Stimulated activated CD8-positive, alpha-beta memory T cell treated with anti-CD3 and anti-CD28 coated beads, Interleukin-7, amount 100 ng/mL, for 4 hours (primary cell): ENCODE measurements around the gene TOMM70.
A peak's percentile ranks its signal among the peaks of the same experiment; 100 is the strongest.

Experiments used
- DNase-seq, 2 donors: peaks; one replicate each; pipeline ENCODE4 v3.0.0-alpha.2; 2020; ENCODE audit warnings: low read depth in 2 of 2

The TOMM70 gene

GRCh38 chr3:100411091-100411982 lies 10.4 kb upstream of the TOMM70 start:
- DNase-seq: no peak

- no peak for DNase-seq
Measured at GRCh38 chr3:100407977-100408532, 7.2 kb upstream of the TOMM70 start.

DNA sequence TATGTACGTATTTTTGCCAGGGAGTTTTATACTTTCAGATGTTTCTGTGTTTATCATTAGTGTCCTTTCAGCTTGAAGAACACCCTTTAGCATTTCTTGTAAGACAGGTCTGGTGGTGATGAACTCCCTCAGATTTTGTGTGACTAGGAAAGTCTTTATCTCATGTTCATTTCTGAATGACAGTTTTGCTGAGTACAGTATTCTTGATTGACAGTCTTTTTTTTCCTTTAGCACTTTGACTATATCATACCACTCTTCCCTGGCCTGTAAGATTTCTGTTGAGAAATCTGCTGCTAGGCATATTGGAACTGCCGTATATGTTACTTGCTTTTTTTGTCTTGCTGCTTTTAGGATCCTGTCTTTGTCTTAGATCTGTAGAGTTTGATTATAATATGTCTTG lies 6.3 kb upstream of the TOMM70 start:
- no peak for DNase-seq

DNA sequence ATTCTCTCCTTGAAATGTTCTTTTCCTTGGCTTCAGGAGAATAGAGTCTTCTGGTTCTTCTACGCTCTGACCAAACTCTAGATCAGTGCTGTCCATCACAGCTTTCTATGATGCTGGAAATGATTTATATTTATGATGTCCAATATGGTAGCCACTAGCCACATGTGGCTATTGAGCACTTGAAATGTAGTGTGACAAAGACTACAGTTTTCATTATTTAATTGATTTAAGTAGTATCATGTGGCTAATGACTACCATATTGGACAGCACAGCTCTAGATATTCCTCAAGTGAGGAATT lies 3.3 kb upstream of the TOMM70 start:
- DNase-seq: no peak

- no peak for DNase-seq
Measured at GRCh38 chr3:100403362-100404249, 2.7 kb upstream of the TOMM70 start.

- no peak for DNase-seq
Measured at GRCh38 chr3:100402891-100403290, 2.0 kb upstream of the TOMM70 start.

GRCh38 chr3:100402256-100402655 lies 1.4 kb upstream of the TOMM70 start:
- DNase-seq: no peak

GRCh38 chr3:100401674-100402041 lies 769 bp upstream of the TOMM70 start:
- peak; percentile 8 to 34 for DNase-seq

GRCh38 chr3:100400419-100400779 lies 490 bp downstream of the TOMM70 start:
- DNase-seq: peak in 1 of 2 donors; percentile 15

GRCh38 chr3:100399341-100400071 lies 1.4 kb downstream of the TOMM70 start:
- DNase-seq: no peak

DNA sequence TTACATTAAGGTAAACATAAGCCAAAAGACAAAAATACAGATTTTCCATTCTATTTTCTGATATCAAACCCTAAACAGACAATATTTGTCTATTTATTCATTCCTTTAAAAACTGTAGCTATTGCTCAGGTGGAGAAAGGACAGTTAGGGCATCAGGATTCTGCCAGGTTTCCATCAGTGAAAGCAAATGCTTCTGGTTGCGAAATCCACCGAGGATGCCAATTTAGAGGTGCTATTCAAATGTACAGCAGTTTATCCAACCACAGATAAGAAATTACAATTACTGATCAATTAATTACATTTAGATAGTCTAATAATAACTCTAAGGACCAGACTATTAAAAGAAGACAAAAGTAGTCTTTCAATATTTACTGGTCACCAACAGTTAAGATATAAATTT lies 3.9 kb downstream of the TOMM70 start:
- no peak for DNase-seq

DNA sequence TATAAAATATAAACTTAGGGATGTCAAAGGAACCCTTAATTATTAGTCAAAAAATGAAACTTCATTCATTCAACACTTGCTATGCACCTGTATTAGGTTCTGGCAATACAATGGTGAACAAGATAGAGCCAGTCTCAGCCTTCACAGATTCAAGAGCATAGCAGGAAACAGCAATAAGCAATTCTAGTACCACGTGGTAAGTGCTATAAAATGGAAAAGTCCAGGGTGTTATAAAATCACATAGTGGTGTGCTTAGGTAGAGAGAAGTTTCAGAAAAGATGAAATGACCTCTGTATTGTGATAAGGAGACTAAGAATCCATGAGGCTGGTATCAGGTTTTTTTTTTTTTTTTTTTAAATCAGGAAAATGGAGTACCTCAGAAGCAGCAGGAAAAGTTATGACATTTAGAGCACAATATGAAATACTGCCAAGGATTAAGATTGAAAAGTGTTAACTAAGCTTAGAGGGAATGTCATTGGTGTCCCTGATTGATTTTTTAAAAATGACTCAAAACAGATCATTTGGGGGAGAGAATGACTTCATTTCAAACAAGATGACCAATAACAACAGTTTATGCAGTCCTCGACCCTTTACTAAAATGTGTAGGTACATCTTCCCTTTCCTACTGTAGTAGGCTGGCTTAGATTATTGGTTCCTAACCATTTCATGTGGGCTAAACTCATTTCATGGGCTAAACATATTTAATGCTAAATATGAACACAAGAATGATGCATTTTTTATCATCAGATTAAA lies 5.0 kb downstream of the TOMM70 start:
- no peak for DNase-seq

DNA sequence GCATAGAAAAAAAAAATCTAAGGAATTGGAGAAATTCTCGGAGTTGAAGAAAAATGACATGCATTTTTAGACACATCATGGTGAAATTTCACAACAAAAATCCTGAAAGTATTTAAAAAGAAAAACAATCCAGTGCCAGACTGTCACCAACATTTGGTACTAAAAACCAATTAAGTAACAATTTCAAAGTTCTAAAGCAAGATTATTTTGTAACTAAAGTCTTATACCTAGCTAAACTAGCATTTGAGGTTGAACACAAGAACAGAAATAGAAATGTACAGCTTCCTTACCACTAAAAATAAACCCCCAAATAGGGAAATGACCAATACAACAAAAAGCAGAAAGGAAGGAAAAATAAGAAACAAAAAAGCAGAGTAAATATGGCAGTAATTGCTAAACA lies 11.9 kb downstream of the TOMM70 start:
- no peak for DNase-seq

GRCh38 chr3:100386437-100387074 lies 14.3 kb downstream of the TOMM70 start:
- no peak for DNase-seq

DNA sequence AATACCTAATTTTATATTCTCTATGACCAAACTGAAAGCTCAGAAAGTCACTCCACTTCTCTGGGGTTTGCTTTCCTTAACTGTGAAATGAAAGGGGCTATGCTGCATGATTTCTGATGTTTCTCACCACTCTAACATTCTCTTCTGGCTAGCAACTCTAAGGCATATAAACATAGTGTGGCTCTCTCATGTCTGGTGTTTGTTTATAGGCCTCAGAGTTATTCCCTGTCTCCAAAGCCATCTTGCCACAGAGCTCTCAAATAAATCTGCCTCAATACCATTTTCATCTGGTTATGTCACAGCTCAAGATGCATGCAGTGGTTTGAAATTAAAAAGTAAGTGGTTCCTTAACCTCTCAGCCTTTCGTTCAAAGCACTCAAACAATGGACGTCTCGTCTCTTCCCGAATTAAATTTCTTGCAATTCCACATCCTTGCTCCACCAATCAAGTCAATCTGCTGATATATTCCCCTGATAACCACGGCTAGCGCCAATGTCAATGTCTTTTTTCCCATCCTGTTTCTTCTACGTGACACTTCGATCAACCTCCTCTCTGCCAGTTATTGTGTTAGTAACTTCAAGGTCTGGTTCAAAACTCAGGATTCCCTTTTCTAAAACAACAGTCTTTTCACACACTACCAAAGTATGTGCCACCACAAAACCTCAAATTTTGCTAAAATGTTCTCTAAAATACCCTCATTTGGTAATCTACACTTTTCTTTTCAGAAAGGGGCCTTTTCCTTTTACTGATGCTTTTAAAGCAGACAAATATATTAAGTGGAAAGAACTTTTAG lies 16.0 kb downstream of the TOMM70 start:
- DNase-seq: no peak

- no peak for DNase-seq
Measured at GRCh38 chr3:100376301-100376700, 24.6 kb downstream of the TOMM70 start.

DNA sequence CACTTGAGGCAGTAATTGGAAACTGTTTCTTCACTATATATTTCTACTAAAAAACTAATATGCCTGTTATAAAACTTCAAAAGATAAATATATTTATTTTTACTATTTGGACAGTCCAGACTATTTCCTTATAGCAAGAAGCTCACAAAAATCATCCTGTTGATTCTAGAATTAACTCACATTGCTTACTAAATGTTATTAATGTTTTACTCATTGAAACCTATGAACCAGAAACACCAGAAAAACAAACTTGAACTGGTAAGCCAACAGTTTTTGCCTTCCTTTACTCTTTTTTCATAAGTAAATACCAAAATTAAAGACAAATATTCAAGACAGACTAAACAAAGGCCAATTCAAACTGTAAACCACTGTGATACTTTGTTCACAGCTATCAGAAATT lies 26.4 kb downstream of the TOMM70 start:
- no peak for DNase-seq

DNA sequence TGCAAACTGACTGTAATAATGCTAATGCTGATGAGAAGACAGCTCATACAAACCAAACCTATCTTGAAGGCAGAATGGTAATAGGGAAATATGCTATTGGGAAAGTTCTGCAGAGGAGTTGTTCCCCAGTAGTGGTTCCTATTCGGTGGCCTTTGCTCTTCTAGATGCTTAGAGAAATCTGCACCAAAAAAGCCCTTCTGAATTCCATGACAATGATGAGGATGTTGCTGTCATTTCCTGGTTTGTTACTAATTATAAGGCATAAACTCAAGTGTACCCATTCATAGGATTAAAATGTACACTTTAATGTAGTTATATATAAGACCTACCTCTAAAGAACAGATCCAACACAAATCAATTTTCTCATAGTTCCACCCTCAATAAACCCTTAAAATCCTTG lies 30.1 kb downstream of the TOMM70 start:
- no peak for DNase-seq

DNA sequence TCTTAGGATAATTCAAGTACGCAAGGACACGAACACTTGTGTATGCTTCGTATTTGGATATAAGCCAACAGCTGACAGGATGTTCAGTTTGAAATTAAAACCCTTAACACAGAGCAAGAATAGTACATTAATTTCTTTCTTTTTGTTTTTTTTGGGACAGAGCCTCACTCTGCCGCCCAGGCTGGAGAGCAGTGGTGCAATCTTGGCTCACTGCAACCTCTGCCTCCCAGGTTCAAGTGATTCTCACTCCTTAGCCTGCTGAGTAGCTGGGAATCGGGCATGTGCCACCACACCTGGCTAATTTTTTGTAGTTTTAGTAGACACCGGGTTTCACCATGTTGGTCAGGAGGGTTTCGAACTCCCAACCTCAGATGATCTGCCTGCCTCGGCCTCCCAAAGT lies 32.4 kb downstream of the TOMM70 start:
- DNase-seq: no peak

DNA sequence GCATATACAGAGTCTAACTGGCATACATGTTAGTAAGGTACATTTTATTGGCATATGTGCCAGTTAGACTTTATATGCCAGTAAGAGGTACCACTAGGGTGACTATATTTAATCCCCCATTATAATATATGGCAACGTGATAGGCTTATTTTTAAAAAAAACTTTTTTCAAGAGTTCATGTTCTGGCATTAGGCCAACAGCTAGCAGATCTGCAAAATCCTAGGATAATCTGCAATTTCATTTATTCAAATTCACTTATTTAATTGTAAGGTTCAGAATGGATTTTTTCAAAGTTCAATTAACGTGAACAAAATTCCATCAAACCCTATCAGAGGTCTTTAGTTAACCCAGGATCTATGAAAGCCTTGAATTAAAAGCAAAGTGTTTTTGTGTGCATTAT lies 34.5 kb downstream of the TOMM70 start:
- DNase-seq: no peak
